Tongue (tissue), 3 donors: ENCODE data around the gene FNBP1L. TPM values are rescaled to one million over a fixed set of nuclear protein-coding genes. Genes with fewer than 3 reads are reported as not detected.

Source experiments
- DNase-seq: peaks from one replicate; pipeline ENCODE4 v3.0.0-alpha.2; 2015
- small RNA-seq: library from RNA; depleted of rRNA; stranded (forward); fragments of <200 nt; gene quantifications from one replicate; pipeline ENCODE3, GENCODE V24; 2014; ENCODE audit warnings: low replicate concordance
- total RNA-seq: library from RNA; depleted of rRNA; stranded (reverse); fragments of >200 nt; gene quantifications from one replicate; pipeline ENCODE4 v1.2.3, GENCODE V29; 2014

The FNBP1L gene
- total RNA-seq, 1 donor from 2014 or later: 57.0 TPM

DNA sequence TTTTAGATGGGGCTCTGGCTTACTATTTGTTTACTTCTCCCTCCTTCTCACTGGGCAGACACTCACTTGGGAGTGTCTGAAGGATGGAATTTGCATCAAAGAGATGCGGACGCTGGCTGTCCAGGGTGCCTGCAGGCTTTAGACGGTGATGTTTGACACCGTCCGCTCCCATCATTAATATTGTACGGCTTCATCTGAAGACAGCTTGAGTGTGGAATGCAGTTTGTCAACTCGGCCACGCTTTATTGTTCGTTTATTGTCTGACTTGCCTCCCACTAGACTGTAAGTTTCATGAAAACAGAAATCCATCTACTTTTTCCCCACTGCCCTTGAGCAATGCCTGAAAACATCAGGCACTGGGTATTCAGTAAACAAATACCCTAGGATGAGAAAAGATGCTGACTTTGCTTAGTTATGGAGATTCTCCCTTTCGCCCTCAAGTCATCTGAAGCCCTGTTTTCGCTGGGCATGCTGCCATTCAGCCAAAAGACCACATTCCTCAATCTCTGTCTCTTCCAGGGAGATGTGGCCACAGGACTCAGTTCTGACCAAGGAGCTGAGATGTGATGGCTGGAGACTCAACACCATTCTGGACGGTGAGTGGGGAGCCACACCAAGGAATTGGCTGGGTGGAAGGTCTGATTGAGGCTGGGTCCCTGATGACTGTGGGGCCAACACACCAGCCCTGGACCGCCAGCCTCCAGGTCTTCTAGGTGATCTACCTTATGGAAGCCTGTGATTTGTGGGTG is 146.1 kb downstream of the FNBP1L start:
- no peak for DNase-seq

GRCh38 chr1:93594603-93594880 is 146.6 kb downstream of the FNBP1L start:
- DNase-seq: no peak

- peak; percentile 79 for DNase-seq
Measured at GRCh38 chr1:93595266-93595665, 147.3 kb downstream of the FNBP1L start.

GRCh38 chr1:93595743-93596142 is 147.8 kb downstream of the FNBP1L start:
- no peak for DNase-seq

DNA sequence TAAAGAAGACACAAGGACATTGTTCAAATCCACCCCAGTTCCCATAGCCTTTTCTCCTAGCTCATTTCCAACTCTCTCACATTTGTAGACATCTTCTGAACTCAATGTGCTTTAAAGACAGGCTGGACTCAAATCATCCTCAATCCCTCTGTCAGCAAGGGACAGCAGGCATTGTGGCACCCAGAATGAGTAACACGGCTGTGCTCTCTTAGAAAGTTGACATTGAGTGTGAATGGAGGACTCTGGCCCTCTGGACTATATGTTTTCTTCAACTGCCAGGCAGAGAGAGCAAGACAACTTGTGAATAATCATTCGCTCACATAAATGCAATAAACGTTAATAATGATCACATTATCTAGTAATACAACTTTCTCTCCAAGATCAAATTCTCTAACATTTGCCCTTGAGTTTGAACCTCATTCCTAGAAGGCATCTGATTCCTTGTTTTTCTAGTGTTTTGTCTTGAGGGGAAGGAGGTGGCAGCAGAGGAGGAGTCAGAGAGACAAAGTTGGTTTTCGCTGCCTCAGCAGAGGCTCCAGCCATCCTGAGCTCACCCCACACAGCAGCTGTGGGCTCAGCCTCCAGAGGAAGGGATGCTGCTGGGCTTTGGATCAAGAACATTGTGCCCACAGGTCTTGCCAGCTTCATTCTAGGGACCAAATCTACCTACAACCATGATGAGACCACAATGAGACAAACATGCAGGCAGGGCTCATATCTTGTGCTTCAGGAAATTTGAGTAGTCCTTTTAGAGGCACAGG is 148.6 kb downstream of the FNBP1L start:
- no peak for DNase-seq

- peak; percentile 75 for DNase-seq
Measured at GRCh38 chr1:93597709-93598108, 149.8 kb downstream of the FNBP1L start.

DNA sequence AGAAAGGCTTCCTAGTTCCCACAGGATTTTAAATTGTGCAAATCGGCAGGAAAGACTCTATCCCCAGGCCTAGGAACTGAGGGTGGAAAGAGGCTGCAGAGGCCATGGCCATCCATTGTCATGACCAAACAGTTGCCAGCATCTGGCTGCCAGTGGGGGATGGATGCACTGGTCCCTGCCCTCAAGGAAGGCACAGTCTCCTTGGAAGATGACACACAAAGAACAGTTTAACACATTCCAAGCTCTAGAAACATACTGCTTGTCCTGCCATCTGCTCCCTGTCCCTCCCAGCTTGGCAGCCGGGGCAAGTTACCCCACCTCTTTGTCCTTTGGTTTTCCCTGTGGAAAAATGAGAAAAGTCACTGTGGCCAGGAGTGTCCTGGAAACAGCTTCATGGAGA is 150.5 kb downstream of the FNBP1L start:
- DNase-seq: no peak

DNA sequence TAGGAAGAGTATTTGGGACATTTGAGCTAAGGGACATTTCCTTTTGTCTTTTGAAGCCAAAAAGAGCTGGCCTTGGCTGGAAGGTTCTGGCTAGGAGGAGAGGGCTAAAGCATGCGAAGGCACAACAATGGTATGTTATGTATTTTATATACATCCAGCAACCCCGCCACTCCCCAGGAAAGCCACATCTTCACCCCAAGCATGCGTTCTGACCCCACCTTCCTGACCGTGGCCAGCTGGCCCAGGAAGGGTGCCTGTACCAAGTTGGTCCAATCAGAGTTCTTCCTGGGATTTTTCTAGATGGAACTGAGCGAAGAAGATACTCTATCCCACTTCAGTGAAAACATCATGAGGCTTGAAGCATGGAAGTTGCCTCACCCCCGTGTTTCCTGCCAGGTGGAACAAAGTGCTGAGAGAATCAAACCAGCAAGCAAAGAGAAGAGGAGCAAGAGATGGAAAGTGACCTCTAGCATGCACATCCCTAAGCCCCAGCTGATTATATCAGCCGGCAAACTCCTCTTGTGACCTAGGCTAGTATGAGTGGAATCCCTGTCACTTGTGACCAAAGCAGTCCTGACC is 151.0 kb downstream of the FNBP1L start:
- no peak for DNase-seq

DNA sequence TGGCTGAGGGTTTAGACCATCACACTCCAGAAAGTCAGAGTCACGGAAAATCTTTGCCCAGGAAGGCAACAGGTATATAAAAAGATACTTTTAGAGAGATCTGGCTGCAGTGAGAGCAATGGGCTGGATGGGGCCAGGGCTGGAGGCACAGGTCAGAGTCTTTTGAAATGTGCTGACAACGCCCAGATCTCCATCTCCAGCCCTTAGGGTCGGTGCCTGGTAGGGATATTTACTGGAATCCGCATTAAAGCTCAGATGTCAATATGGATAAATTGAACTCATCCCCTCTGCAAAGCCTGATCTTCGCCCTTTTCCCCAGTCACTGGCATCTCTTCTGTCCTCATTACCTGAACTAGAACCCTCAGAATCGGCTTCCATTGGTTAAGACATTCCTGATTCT is 151.6 kb downstream of the FNBP1L start:
- DNase-seq: no peak

- no peak for DNase-seq
Measured at GRCh38 chr1:93600663-93601062, 152.7 kb downstream of the FNBP1L start.

GRCh38 chr1:93601686-93602085 is 153.8 kb downstream of the FNBP1L start:
- DNase-seq: no peak

DNA sequence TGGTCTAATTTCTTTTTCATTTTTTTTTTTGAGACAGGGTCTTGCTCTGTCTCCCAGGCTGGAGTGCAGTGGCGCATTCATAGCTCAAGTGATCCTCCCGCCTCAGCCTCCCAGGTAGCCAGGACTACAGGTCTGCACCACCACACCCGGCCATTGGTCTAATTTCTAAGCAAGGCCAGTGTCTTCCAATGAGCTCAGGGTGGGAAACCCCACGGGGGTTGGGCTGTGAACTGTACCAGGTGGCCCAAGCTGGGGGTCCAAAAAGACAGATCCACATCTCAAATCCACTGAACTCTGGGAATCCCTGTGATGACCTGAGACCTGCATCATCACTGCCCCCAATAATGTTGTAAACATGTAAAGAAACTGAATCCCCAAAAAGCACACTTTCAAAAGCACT is 154.2 kb downstream of the FNBP1L start:
- DNase-seq: no peak

DNA sequence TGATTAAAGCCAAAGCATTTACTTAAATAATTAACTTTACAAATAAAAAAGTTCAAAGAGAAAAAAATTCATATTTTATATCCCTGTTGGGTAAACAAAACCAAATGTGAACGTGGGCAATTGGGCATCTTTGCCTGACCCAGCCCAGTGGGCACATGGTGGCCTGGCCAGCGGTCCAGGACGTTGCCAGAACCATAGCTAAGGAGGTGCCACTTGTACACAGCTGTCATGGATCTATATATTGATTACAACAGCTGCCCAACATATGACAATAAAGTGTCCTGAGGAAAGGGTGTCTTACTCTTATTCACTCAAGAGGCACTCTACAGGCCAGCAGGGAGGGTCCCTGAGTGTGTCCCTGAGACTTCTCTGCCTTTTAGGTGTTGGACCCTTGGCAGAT is 155.2 kb downstream of the FNBP1L start:
- DNase-seq: no peak

DNA sequence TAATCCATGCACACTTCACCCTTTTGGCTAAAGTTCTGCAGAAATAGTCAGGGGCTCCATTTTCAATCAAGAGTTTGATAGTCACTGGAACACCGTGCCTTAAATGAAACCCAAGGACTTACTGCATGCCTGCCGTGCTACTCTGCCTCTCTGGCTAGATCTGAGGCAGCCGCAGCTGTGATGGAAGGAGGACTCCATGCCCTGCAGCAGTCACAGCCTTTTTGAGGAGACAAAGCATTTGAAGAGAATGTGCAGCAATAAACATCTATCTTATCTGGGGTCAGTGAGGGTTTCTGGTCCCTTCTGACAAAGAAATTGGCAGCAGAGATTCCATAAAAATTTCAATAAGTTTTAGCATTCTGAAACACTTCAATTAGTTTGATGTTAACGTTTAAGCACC is 155.7 kb downstream of the FNBP1L start:
- DNase-seq: no peak

Small RNA genes lying within 50 kb of the gene (small RNA-seq; reads per million reads assigned to genes)
- gene RNA5SP53: not detected

Other genes with a start within 250 kb of the FNBP1L start
- 61.5 TPM for gene DR1, start 102.2 kb upstream of the FNBP1L start, total RNA-seq
- gene BCAR3, start 233.7 kb downstream of the FNBP1L start, total RNA-seq: 22.7 TPM